ENCODE measurements around the gene MAPK10. TPM values are rescaled to one million over a fixed set of nuclear protein-coding genes. Genes with fewer than 3 reads are reported as not detected.

Gene MAPK10
- total RNA-seq, 1 donor from 2014 or later: 25.2 TPM

- Mint-ChIP-seq H3K4me3 (no peak overlapping the region), H3K4me1 (no peaks in the 10 kb centered on the region), H3K9me3 (no peaks in the 10 kb centered on the region), H3K27me3 (ENCODE audit: low read depth) (no peaks in the 10 kb centered on the region), H3K36me3 (peaks cover 16% of the 10 kb centered on the region), H3K27ac (no peak overlapping the region)
- DNase-seq (ENCODE audit: low spot score in 2 of 2, unreplicated experiment in 2 of 2): no peak
- TF ChIP-seq CTCF (IDR thresholded peaks at IDR 0.05; ENCODE audit: unreplicated experiment): no peak
These were observed 365.3 kb downstream of the MAPK10 start for GRCh38 chr4:85994576-85994975.

- no peaks in the 10 kb centered on the region for H3K27me3 Mint-ChIP-seq (ENCODE audit: low read depth)
- TF ChIP-seq CTCF (IDR thresholded peaks at IDR 0.05; ENCODE audit: unreplicated experiment): no peak
- DNase-seq (ENCODE audit: low spot score in 2 of 2, unreplicated experiment in 2 of 2): no peak
- no peak overlapping the region for H3K27ac Mint-ChIP-seq
- no peaks in the 10 kb centered on the region for H3K4me1 Mint-ChIP-seq
- no peaks in the 10 kb centered on the region for H3K9me3 Mint-ChIP-seq
- no peak overlapping the region for H3K4me3 Mint-ChIP-seq
- peaks cover 16% of the 10 kb centered on the region for H3K36me3 Mint-ChIP-seq
These were observed 366.2 kb downstream of the MAPK10 start for GRCh38 chr4:85993641-85994040.

GRCh38 chr4:85986266-85986665 lies 373.6 kb downstream of the MAPK10 start:
- DNase-seq (ENCODE audit: low spot score in 2 of 2, unreplicated experiment in 2 of 2): no peak
- H3K4me1 Mint-ChIP-seq: no peaks in the 10 kb centered on the region
- peaks cover 9% of the 10 kb centered on the region for H3K9me3 Mint-ChIP-seq
- H3K27me3 Mint-ChIP-seq (ENCODE audit: low read depth): no peaks in the 10 kb centered on the region
- H3K36me3 Mint-ChIP-seq: peaks cover 13% of the 10 kb centered on the region
- no peak for TF ChIP-seq CTCF (IDR thresholded peaks at IDR 0.05; ENCODE audit: unreplicated experiment)
- no peak overlapping the region for H3K27ac Mint-ChIP-seq
- no peak overlapping the region for H3K4me3 Mint-ChIP-seq

DNA sequence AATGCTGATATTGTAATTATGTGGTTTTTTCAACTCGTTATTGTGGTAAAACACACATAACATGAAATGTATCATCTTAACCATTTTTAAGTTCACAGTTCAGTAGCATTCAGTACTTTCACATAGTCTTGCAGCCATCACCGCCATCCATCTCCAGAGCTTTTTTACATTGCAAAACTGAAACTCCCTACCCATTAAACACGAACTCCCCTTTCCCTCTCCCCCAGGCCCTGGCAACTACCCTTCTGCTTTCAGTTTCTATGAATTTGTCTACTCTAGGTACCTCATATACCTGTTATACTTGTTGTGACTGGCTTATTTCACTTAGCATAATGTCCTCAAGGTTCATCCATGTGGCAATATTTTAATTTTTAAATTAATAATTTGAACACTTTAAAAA lies 380.6 kb downstream of the MAPK10 start:
- Mint-ChIP-seq H3K4me3 (no peak overlapping the region), H3K4me1 (no peaks in the 10 kb centered on the region), H3K36me3 (peaks cover 11% of the 10 kb centered on the region), H3K9me3 (peaks cover 9% of the 10 kb centered on the region), H3K27me3 (ENCODE audit: low read depth) (no peaks in the 10 kb centered on the region), H3K27ac (no peak overlapping the region)
- no peak for TF ChIP-seq CTCF (IDR thresholded peaks at IDR 0.05; ENCODE audit: unreplicated experiment)
- DNase-seq (ENCODE audit: low spot score in 2 of 2, unreplicated experiment in 2 of 2): no peak

- Mint-ChIP-seq H3K9me3 (peaks cover 4% of the 10 kb centered on the region), H3K4me3 (no peak overlapping the region), H3K27ac (no peak overlapping the region), H3K36me3 (peaks cover 4% of the 10 kb centered on the region), H3K27me3 (ENCODE audit: low read depth) (no peaks in the 10 kb centered on the region), H3K4me1 (peaks cover 6% of the 10 kb centered on the region)
- no peak for DNase-seq (ENCODE audit: low spot score in 2 of 2, unreplicated experiment in 2 of 2)
- TF ChIP-seq CTCF (IDR thresholded peaks at IDR 0.05; ENCODE audit: unreplicated experiment): no peak
These were observed 389.3 kb downstream of the MAPK10 start for GRCh38 chr4:85970535-85970934.
